Nephron progenitor cell (in vitro differentiated cells): ENCODE data around the gene PPME1.

Experiments used
- DNase-seq: peaks from one replicate; pipeline ENCODE4 v3.0.0; 2021
- H3K27ac Mint-ChIP-seq: 2 replicates; pipeline ENCODE4 v1.8.0; 2021; ENCODE audit warnings: mild to moderate bottlenecking, moderate library complexity, mixed read lengths
- H3K27me3 Mint-ChIP-seq: 2 replicates; pipeline ENCODE4 v1.8.0; 2021; ENCODE audit warnings: mild to moderate bottlenecking, low read depth, mixed read lengths; ENCODE audit not compliant: poor library complexity
- H3K36me3 Mint-ChIP-seq: 2 replicates; pipeline ENCODE4 v1.8.0; 2021; ENCODE audit warnings: low read depth, mixed read lengths
- H3K4me1 Mint-ChIP-seq: 2 replicates; pipeline ENCODE4 v1.8.0; 2021; ENCODE audit warnings: mixed read lengths
- H3K4me3 Mint-ChIP-seq: 2 replicates; pipeline ENCODE4 v1.8.0; 2021; ENCODE audit warnings: mild to moderate bottlenecking, moderate library complexity, mixed read lengths
- H3K9me3 Mint-ChIP-seq: 2 replicates; pipeline ENCODE4 v1.8.0; 2021; ENCODE audit warnings: mild to moderate bottlenecking, moderate library complexity, mixed read lengths
- TF ChIP-seq, protein P1 (sequence below): fragments of 200-600 bp; sonication (generic); IDR thresholded peaks from 2 replicates; pipeline ENCODE4 v1.5.0; 2021; ENCODE audit warnings: antibody characterized with exemption

The PPME1 gene

DNA sequence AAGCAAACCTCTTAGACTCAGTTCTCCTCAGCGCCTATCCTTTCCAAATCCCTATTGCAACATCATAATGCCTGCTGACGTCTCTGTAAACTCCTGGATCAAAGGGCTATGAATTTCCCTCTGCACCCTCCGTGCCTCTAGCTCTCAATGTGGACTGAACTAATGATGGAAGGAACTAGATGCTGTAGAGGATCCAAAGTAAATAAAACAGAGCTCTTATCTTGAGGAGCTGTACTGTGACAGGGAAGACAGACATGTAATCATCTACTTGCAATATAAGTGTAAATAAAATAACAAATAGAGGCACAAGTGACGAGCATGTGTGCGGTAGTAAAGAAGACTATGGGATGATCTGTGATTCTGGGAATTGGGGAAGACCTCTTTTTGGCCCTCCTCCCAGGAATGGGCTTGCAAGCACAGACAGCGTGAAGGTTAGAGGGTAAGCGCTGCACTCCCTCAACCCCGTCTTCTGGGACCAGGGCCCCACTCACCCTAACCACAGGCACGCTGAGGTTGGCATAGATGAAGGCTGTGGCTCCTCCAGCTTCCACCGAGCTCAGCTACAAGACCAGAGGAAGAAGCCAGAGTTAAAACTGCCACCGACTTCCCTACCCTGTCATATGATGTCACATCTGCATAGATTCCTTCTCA lies 98.2 kb downstream of the PPME1 start:
- Mint-ChIP-seq H3K27me3 (peaks cover 15% of the 10 kb centered on the region), H3K36me3 (no peaks in the 10 kb centered on the region), H3K4me1 (peaks cover 11% of the 10 kb centered on the region), H3K9me3 (no peaks in the 10 kb centered on the region), H3K4me3 (no peak overlapping the region), H3K27ac (no peak overlapping the region)
- TF ChIP-seq, protein P1, sequence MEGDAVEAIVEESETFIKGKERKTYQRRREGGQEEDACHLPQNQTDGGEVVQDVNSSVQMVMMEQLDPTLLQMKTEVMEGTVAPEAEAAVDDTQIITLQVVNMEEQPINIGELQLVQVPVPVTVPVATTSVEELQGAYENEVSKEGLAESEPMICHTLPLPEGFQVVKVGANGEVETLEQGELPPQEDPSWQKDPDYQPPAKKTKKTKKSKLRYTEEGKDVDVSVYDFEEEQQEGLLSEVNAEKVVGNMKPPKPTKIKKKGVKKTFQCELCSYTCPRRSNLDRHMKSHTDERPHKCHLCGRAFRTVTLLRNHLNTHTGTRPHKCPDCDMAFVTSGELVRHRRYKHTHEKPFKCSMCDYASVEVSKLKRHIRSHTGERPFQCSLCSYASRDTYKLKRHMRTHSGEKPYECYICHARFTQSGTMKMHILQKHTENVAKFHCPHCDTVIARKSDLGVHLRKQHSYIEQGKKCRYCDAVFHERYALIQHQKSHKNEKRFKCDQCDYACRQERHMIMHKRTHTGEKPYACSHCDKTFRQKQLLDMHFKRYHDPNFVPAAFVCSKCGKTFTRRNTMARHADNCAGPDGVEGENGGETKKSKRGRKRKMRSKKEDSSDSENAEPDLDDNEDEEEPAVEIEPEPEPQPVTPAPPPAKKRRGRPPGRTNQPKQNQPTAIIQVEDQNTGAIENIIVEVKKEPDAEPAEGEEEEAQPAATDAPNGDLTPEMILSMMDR, result no peak
- no peak for DNase-seq

DNA sequence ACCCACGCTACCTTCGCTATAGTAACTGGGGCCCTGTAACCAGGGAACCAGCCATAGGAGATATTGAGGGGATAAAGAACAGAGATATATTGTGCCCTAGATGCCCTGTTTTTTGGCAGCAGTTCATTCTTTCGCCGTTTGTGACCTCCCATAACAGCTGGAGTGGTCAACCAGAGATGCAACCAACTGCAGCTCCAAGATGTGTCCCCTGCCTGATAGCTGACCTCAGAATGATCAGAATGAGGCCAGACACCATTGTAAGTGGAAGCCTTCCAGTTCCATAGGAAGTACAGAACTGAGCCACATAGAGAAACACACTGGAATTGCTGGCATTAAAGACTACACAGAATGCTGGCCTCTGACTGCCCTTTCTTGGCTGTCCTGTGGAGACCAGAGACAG lies 101.2 kb downstream of the PPME1 start:
- H3K36me3 Mint-ChIP-seq, result no peaks in the 10 kb centered on the region
- no peak overlapping the region for H3K4me3 Mint-ChIP-seq
- peaks cover 12% of the 10 kb centered on the region for H3K27me3 Mint-ChIP-seq
- H3K4me1 Mint-ChIP-seq, result peaks cover 11% of the 10 kb centered on the region
- no peak overlapping the region for H3K27ac Mint-ChIP-seq
- TF ChIP-seq, protein P1, result no peak
- no peaks in the 10 kb centered on the region for H3K9me3 Mint-ChIP-seq
- no peak for DNase-seq

DNA sequence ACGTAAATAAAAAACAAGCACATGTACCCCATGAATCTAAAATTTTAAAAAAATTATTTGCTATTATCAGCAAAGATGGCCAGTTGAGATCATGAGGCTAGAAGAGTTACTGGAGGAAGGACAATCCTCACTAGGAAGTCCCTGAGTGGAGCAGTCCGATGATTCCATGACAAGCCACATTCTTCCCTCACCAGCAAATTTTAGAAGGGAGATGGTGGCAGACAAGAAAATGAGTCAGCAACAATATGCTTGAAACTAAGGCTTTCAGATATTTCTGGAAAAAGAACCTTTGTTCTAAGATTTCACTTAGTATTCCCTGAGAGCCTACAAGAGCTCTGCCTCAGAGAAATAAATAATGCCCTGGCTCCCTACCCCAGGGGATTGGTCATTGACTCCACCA lies 105.5 kb downstream of the PPME1 start:
- Mint-ChIP-seq H3K4me1 (peaks cover 22% of the 10 kb centered on the region), H3K9me3 (no peaks in the 10 kb centered on the region), H3K27me3 (peaks cover under 1% of the 10 kb centered on the region), H3K4me3 (no peak overlapping the region), H3K27ac (no peak overlapping the region), H3K36me3 (no peaks in the 10 kb centered on the region)
- DNase-seq, result no peak
- TF ChIP-seq, protein P1, result no peak

DNA sequence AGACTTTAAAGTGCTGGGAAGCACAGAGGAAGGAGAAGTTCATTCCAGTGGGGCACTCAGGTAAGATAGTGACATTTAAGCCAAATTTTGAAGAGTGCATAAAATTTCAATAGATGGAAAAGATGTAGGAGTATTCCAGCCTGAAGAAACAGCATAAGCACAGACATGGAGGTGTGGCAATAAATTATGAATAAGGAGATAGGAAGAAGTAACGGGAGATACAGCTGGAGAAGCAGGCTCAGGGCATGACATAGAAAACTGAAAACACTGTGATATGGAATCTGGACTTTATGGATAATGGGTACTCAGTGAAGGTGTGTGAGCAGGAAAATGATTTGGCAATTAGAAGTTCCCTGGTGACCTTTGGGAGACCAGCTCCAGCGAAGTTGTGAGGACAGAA lies 107.0 kb downstream of the PPME1 start:
- Mint-ChIP-seq H3K27ac (no peak overlapping the region), H3K36me3 (no peaks in the 10 kb centered on the region), H3K27me3 (no peaks in the 10 kb centered on the region), H3K9me3 (no peaks in the 10 kb centered on the region), H3K4me1 (peaks cover 22% of the 10 kb centered on the region), H3K4me3 (no peak overlapping the region)
- no peak for DNase-seq
- TF ChIP-seq, protein P1, result no peak

DNA sequence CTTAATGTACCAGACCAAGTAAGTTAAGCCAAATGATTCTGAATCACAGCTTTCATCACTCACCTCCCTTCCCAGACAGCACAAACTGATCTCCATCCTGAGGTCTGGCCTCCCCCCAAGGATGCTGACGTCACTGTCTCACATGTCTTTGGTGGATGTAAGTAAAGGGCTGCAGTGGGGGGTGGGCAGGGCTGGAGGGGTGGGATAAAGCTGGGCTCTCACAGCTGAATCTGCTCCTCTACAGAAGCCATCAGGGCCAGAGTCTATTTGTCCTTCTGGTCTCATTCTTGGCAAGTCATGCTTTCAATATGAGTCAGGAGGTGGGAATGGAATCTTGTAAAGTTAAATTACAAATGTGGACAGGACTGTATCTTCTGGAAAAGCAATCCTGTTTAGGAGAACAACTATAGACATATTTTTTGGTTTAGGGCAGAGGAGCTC lies 107.7 kb downstream of the PPME1 start:
- Mint-ChIP-seq H3K27ac (no peak overlapping the region), H3K9me3 (no peaks in the 10 kb centered on the region)
- no peak for DNase-seq

More for the DNA sequence above, 107.7 kb downstream of the PPME1 start:
- peaks cover 22% of the 10 kb centered on the region for H3K4me1 Mint-ChIP-seq
- no peaks in the 10 kb centered on the region for H3K36me3 Mint-ChIP-seq
- no peaks in the 10 kb centered on the region for H3K27me3 Mint-ChIP-seq
- TF ChIP-seq, protein P1, result no peak
- no peak overlapping the region for H3K4me3 Mint-ChIP-seq
